ENCODE data around the gene IRF2. TPM values are rescaled to one million over a fixed set of nuclear protein-coding genes. Genes with fewer than 3 reads are reported as not detected.

Gene IRF2
- total RNA-seq, 1 donor from 2014 or later = 20.5 TPM

DNA sequence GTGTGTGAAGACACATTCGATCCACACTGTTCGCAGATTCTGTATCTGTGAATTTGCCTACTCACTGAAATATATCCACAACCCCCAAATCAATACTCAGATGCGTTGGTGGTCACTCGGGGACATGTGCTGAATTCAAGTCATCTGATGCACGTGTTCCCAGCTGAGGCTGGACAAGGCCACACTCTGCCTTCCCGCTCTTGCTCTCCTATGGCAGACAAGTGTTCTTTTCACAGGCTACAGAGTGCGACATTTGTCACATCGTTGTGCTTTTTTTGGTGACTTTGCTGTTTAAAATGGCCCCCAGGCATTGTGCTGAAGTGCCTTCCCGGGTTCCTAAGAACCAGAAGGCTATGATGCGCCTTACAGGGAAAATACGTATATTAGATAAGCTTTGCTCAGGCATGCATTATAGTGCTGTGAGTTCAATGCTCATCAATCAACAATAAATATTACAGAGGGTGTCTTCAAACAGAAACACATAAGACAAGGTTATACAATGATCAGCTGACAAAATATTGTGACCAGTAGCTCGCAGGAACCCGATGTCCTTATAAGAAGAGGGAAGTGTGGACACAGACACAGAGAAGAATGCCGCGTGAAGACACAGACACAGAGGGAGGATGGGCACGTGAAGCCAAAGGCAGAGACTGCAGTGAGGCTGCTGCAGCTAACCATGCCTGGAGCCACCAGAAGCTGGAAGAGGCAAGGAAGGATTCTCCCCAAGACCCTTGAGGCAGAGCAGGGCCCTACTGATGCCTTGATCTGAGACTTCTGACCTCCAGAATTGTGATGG lies 42.0 kb downstream of the IRF2 start:
- DNase-seq (ENCODE audit: low read depth, low spot score) = no peak

DNA sequence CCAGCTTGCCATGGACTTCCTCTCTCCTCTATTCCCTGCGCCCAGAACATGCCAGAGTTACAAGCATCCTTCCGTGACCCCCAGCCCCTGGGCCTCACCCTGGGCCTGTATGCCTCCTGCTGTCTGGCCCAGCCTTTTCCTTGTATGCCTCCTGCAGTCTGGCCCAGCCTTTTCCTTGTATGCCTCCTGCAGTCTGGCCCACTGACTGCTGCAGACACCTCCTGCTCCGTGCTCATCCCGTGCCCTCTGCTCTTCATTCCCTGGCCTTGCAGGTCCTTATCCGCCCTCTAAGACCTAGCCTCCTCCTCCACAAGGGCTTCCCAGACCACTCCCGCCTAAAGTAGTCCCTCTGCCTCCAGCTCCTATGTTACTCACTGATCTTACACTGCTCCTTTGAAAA lies 44.2 kb downstream of the IRF2 start:
- no peak for DNase-seq (ENCODE audit: low read depth, low spot score)

DNA sequence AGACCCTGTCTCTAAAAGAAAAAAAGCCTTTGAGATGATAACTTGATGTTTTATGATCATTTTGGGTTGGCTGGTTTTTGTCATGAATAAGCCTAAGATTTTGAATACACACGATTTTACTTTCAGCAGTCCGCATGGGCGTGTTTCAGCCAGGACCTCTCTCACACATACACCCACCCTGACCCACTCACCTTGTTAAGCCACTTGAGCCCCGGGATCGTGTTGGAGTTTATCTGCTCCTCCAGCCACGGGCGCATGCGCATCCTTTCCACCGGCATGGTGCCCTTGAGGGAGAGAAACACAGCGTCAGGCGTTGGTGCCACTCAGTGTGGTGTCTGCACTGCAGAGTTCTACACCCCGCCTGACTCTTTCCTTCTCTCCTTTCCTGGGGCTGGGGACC lies 45.6 kb downstream of the IRF2 start:
- no peak for DNase-seq (ENCODE audit: low read depth, low spot score)

DNA sequence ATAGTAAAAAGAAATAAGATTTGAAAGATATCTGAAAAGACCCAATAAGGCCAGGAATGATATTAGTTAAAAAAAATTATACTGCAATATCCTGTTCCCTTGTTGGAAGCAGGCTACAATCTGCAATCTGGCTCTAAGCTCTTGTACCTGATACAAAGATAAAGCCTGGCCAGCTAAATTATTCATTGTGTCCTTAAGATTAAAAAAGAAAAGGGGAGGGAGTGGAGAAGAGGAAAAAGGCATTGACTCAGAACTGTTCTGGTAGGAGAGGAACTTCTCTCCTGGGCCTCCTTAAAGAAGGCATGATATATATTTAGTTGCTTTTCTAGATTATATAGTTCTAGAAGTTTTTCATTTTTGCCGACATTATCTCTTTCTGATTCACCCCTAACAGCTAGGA lies 46.7 kb downstream of the IRF2 start:
- DNase-seq (ENCODE audit: low read depth, low spot score) = no peak

DNA sequence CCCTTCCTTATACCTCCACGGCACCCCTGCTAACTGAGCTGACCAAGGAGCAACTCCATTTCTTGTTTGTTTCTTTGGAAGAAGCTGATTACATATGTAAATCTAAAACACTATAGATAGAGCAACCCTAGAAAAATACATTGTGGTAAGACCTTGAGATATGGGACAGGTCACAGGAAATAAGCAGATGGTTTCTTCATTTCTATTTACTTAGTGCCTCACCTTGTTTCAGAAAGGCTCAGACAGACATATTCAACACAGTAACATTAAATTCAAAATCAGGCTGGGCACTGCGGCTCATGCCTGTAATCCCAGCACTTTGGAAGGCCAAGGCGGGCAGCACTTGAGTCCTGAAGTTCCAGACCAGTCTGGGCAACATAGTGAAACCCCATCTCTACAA lies 47.3 kb downstream of the IRF2 start:
- no peak for DNase-seq (ENCODE audit: low read depth, low spot score)

DNA sequence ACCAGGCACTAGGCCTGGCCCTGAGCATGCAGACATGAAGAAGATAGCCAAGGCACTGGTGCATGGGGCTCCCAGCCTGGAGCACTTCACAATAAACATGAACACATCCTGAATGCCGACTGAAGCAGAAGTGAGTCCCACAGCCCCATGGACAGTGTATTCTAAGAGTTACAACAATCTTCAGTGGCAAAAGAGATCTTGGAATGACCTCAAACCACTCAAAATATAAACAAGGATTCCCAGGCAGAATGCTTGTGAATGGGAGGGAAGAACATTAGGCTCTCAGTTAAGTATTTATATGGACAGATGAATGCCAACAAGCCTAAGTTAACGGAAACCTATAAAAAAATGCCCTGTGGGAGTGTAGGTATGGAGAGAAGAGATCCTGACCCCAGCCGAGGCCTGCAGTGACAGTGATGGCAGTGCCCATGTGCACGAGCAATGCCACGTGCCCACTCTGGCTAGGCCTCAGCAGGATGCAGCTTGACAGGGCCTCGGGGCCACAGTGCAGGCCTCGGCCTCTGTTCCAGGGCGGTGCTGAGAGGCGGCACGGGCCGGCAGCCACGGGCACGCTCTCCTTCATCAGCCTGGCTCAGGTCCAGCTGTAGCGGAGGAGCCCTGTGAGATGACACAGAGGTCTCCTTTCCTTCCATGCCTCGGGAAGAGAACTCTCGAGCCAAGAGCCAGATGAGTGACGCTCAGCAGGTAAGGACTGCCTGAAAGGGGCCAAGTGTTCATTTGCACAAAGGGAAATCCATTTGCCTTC lies 49.2 kb downstream of the IRF2 start:
- DNase-seq (ENCODE audit: low read depth, low spot score) = no peak

DNA sequence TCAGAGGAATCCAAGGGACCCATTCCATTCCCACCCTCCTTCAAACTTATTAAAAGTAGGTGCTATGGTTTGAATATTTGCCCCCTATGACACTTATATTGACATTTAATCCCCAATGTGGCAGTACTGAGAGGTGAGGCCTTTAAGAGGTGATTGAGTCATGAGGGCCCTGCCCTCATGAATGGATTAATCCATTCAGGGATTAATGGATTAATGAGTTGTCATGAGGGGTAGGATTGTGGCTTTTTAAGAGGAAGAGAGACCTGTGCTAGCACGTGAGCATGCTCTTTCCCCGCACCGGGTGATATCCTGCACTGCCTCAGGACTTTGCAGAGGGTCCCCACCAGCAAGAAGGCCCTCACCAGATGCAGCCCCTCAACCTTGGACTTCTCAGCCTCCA lies 50.1 kb downstream of the IRF2 start:
- DNase-seq (ENCODE audit: low read depth, low spot score) = no peak

DNA sequence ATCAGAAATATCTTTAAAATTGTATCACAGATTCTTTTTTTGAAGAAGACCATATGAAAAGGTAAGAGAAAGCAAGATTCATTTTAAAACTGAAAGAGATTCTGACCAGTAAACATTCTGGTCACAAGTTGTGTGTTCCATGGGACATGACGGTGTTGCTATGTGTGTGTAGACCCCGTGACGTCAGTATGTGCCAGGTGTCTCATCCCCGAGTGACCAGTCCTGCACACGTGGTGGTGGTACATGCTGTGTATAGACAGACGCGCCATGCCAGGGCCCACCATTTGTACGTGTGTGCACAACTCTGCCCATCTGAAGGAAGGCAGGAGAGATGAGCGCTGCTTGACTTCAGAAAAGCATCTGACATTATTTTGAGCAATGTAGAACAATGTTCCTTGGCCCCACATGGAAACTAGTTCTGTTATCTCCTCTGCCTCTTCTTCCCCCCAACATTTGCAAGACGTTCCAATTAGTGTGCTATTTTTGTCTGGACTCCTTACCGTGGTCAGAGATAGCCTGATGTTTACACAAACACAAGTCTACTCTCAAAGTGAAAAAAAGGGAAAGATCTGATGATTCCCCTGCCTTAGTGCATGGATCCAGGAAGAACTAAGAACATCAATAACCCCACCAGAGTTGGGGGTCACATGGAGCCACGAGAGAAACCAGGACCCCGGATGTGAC lies 51.2 kb downstream of the IRF2 start:
- no peak for DNase-seq (ENCODE audit: low read depth, low spot score)

DNA sequence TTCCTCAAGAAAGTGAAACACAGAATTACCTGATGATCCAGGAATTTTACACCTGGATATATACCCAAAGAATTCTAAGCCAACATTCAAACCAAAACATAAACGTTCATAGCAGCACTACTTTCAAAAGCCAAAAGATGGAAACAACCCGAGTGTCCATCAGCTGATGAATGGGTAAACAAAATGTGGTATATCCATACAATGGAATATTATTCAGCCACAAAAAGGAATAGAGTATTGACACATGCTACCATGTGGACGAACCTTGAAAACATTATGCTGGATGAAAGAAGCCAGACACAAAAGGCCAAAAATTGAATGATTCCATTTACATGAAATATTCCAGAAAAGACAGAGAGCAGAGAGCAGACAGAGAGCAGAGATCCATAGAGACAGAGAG lies 52.0 kb downstream of the IRF2 start:
- no peak for DNase-seq (ENCODE audit: low read depth, low spot score)

DNA sequence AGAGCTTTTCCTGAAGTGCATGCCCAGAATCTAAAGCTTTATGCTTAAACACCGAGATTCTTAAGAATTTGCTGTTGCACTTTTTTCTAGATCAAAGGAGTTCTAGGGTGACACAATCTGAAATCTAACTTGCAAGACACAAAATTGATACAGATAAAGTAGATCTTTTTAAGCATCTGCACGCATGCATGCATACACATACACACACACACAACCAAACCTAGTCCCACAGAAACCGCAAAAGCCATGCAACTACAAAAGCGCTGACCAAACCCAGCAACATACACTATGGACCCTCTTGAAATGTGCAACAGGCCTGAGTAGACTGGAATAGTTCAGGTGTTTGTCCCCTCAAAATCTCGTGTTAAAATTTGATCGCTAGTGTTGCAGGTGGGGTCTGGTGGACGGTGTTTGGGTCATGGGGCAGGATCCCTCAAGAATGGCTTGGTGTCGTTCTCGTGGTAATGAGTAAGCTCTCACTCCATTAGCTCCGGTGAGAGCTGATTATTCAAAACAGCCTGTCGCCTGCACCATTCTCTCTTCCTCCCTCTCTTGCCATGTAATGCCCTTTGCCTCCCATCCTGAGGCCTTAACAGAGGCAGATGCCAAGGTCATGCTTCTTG lies 52.7 kb downstream of the IRF2 start:
- DNase-seq (ENCODE audit: low read depth, low spot score) = no peak

DNA sequence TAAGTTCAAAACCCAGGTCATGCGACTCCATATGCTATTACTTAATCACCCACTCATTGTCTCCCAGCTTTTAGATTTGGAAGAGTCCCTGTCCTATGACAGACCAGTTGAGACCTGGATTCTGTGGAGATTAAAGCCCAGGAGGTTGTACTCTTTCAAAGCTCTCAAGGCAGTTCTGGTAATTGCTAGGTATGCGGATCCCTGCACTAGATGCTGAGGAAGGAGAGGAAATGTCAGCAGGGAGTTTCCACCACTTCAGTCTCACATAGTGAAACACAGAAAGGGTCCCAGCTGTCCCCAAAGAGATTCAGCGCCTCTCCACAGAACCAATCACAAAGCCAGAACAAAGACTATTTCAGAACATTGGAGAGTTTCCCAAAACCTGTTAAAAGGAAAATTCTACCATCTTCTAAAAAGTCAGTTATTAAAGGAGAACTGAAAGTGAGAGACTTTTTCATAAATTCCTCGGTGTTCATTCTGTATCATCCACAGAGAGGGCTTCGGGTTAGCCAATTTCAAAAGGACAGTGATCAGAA lies 53.4 kb downstream of the IRF2 start:
- DNase-seq (ENCODE audit: low read depth, low spot score) = no peak

DNA sequence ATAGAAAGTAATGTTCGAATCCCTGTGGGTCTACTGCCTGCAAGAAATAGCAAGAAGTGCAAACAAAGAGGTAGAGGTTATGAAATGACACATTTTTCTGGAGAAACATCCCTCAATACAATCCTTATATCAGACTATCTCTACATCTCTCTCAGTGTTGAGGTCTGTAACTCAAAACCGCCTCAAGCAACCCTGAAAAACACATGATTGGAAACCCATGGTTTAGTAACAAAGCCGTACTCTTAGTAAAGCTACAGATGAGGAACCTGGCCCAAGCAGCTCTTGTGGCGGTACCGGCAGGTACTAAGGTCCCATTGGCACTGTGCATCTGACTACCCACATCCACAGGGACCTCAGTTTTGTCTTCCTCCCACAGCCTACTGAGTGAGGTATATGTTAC lies 53.9 kb downstream of the IRF2 start:
- no peak for DNase-seq (ENCODE audit: low read depth, low spot score)

DNA sequence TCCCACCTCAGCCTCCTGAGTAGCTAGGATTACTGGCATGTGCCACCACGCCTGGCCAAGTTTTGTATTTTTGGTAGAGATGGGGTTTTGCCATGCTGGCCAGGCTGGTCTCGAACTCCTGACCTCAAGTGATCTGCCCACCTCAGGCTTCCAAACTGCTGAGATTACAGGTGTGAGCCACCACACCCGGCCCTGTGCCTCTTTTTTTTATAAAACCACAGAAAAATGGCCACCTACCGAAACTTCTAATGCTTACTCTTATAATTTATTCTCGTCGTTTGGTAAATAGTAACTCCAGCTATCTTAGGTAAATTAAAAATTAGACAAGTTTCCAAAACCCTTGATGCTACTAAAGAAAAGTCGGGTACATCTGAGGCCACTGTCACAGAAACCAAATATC lies 54.4 kb downstream of the IRF2 start:
- DNase-seq (ENCODE audit: low read depth, low spot score) = no peak

DNA sequence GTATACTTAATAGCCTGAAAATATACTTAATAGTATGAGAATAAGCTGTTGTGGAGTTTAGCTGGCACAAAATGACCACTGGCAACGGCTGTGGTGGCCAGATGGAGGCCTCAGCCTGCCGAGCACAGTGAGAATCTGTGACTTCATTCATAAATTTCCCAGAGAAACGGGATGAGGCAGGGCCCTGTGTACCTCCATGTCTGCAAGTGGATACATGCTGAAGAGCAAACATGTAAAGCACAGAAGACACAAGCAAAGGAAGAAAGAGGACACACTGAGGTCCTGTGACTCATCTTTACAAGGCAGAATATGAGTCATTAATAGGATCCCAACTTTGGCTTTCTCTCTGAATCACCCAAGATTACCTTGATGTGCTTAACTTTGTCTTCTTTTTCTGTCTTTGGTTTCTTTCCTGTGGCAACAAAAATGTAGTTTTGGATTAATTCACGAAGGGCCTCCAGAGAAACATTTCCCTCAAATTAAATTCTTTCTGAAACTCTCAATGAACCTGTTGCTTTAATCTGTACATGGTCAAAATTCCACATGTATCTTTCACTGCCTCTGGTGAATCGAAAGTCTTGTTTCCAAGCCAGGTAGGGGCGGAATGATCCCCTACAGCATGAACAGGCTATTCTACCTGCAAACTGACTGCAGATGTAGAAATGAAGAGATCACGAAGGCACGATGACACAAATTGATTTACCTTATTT lies 56.4 kb downstream of the IRF2 start:
- DNase-seq (ENCODE audit: low read depth, low spot score) = no peak

DNA sequence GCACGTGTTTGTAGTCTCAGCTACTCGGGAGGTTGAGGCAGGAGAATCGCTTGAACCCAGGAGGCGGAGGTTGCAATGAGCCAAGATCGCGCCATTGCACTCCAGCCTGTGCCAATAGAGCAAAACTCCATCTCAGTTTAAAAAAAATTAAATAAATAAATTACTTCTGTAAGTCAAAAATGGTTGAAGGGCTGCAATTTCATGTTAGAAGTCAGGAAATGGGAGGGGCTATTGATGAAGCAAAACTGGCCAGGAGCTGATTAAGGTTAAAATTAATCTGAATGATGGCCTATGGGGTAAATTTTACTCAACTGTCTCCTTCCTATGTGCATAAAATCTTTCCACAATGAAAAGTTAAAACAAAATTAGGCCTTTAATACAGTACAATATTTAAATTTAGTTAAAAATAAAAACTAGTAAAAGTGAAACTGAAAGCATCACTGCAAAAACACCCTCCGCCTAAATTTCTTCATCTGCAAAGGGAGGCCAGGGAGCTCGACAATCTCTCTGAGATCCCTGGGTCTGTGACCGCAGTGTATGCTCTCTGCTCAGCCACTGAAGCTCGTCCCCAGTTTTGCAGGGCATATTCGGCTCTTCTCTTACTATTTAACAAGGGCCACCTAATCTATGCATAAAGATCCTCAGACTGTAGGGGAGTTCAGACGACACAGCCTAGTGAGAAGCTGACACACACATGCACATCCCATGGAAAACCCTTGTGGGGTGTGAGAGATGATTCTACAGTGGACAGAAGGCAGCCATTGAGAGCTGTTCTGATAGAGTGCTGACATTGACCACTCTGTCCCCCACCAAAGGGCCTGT lies 57.2 kb downstream of the IRF2 start:
- no peak for DNase-seq (ENCODE audit: low read depth, low spot score)

DNA sequence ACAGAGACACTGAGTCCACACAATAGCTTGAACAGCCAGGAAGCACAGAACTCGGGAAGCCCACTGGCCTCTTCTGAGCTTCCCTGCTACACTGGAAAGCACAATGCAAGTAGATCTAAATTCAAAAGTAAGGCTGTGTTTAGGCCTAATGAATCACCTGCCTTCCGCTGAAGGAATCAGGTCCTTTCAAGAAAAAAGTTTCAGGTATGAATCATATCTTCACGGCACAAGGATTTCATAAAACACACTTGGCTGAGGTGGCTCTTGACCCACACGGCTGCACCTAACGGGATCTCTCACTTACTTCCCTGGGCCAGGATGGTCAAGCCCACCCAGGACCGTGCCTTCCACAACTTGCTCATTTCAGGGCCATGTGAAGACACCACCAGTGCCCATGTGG lies 59.3 kb downstream of the IRF2 start:
- DNase-seq (ENCODE audit: low read depth, low spot score) = no peak

DNA sequence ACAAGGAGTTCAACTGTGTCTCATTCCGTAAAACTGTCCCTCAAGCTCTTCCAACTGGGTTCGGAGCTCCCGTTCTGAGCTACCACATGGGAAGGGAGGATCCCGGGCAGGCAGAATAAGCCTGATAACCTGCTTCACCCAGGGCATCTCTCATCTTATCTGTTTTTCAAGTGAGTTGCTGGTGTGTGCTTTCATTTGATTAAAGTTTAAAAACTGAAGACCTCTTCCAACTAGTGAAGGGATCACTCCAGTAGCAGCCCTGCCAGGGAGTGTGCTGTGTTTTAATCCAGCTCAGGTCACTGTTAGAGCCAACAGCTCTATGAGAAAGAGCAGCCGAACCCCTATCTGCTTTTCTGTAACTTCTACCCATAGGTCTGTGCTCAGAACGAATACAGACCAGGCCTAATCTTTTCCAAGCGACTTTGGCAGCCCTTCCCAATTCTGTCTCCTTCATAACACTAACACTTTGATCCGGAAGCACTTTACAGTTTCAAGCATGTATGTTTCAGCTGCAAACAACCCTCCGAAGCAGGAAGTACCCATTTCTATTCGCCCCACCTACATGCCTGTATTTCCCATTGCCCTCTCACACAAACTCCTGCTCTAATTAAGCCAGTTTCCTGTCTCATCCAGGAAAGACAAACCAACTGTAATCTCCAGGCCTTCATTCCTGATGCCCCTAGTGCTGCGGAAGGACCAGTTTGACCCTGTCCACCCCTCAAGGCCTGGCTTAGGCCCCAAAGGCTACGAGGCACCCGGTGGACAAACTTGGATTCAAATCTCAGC lies 60.9 kb downstream of the IRF2 start:
- DNase-seq (ENCODE audit: low read depth, low spot score) = no peak

DNA sequence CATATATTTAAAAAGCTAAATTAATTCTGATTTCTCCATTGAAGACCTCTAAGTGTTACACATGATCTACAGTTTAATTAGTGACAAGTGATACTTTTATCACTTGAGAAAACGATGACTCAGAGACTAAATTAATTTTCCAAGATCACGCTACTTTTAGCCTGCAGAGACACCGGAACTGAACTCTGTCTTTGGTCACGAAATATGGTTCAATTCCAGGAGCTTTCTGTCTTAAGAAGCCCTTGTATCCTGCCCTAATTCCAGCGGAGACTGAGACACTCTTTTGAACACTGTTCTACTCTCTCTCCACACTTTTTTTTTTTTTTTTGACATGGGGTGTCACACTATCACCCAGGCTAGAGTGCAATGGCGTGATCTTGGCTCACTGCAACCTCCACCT lies 63.6 kb downstream of the IRF2 start:
- DNase-seq (ENCODE audit: low read depth, low spot score) = no peak

DNA sequence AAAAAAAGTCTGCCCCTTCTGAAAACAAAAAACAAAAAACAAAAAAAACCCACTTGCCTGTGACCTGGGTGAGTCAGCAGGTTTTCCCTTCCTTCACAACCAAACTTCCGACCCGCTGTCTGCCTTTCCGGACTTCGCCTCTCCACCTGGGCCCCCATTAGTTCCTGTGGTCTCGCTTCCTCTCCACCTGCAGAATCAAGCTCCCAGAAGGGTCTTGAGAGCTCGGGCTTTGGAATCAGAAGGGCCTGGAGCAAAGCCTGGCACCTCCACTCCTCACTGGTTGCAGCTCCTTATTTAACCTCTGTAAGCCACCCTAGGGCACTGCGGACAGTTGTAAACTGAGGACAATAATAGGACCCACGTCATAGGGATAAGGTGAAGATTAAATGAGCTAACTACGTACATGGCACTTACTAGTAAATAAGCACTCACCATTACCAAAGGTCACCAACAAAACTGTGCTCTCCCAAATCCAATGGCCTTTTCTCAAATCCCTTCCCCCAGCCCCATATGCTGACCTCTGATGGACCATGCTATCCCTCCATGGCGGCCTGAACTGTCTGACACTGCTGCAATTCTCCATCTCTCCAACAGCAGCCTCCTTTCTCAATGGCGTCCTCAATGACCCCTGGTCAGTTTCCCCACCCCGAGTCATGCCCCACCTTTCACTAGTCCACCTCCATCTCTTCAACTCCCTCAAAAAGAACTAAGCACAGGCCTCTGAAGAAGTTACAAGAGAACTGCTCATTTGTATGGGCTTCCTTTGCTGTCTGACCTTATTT lies 64.2 kb downstream of the IRF2 start:
- DNase-seq (ENCODE audit: low read depth, low spot score) = no peak
